PFSK-1 (cell line): Measurements from ENCODE around the gene FAM184A.

Experiments
- FOXP2 ChIP-seq: optimal IDR thresholded peaks from 2 replicates; pipeline ENCODE3; 2011; ENCODE audit warnings: borderline replicate concordance, control low read depth, inconsistent platforms; ENCODE audit not compliant: insufficient read depth; ENCODE audit errors: extremely low read length, extremely low read depth
- POLR2AphosphoS5 ChIP-seq: IDR thresholded peaks from 2 replicates; pipeline ENCODE4 v1.6.1; 2012; ENCODE audit warnings: low read depth, mild to moderate bottlenecking, control low read depth, low read length, moderate library complexity
- TAF1 ChIP-seq: IDR thresholded peaks from 2 replicates; pipeline ENCODE4 v1.6.1; 2012; ENCODE audit warnings: low read length, control low read depth, borderline replicate concordance; ENCODE audit not compliant: insufficient read depth

- TF ChIP-seq FOXP2 (no peak), POLR2AphosphoS5 (no peak), TAF1 (no peak)
Observed at GRCh38 chr6:119025793-119026192, 52.7 kb downstream of the FAM184A start.
